Coronary artery (tissue), 2 donors: ENCODE measurements around the gene GLI2.
A peak's percentile ranks its signal among the peaks of the same experiment; 100 is the strongest.

Source experiments
- DNase-seq: peaks from one replicate; pipeline ENCODE4 v3.0.0-alpha.2; 2017; ENCODE audit warnings: low spot score
- H3K27ac ChIP-seq, 2 donors: fragments of 200-600 bp; sonication (generic); one replicate each; pipeline ENCODE4 v1.5.1; 2016 to 2019
- H3K4me3 ChIP-seq: fragments of 200-600 bp; sonication (generic); 2 replicates; pipeline ENCODE4 v1.5.1; 2016; ENCODE audit warnings: mild to moderate bottlenecking, moderate library complexity
- CTCF ChIP-seq: fragments of 200-600 bp; sonication (generic); IDR thresholded peaks from one replicate; pipeline ENCODE4 v1.5.1; 2019; ENCODE audit warnings: antibody characterized with exemption

Gene GLI2

GRCh38 chr2:120765678-120766469 is 30.2 kb downstream of the GLI2 start:
- DNase-seq = peak; percentile 88

GRCh38 chr2:120766470-120767351 is 31.0 kb downstream of the GLI2 start:
- no peak for DNase-seq
- Histone ChIP-seq H3K27ac (peak overlapping the region; percentile 25 to 83), H3K4me3 (no peak overlapping the region)
- TF ChIP-seq CTCF = no peak

More at GRCh38 chr2:120765678-120766469, 30.2 kb downstream of the GLI2 start:
- Histone ChIP-seq H3K27ac (peak overlapping the region; percentile 38 to 83), H3K4me3 (peak overlapping the region; percentile 10)
- no peak for TF ChIP-seq CTCF

- no peak for TF ChIP-seq CTCF
- Histone ChIP-seq H3K27ac (peak overlapping the region in 1 of 2 donors; percentile 83), H3K4me3 (no peak overlapping the region)
- DNase-seq = no peak
These were observed 31.9 kb downstream of the GLI2 start for GRCh38 chr2:120767486-120768005.

- no peak for TF ChIP-seq CTCF
- no peak overlapping the region for H3K4me3 ChIP-seq
- DNase-seq = no peak
- peak overlapping the region in 1 of 2 donors; percentile 83 for H3K27ac ChIP-seq
These were observed 32.7 kb downstream of the GLI2 start for GRCh38 chr2:120768112-120769048.

- no peak for DNase-seq
- Histone ChIP-seq H3K4me3 (no peak overlapping the region), H3K27ac (no peak overlapping the region)
- no peak for TF ChIP-seq CTCF
These were observed 33.6 kb downstream of the GLI2 start for GRCh38 chr2:120769076-120769786.

GRCh38 chr2:120769787-120770120 is 34.1 kb downstream of the GLI2 start:
- Histone ChIP-seq H3K4me3 (no peak overlapping the region), H3K27ac (no peak overlapping the region)
- TF ChIP-seq CTCF = no peak
- DNase-seq = no peak
